Thyroid gland (tissue), 4 donors: Measurements from ENCODE around the gene PPP1R15B.

Experiments
- POLR2A ChIP-seq, 2 donors: fragments of 450-650 bp; IDR thresholded peaks; one replicate each; pipeline ENCODE4 v1.6.1; 2017; ENCODE audit warnings: antibody characterized with exemption in 2 of 2, mild to moderate bottlenecking in 2 of 2, moderate library complexity in 1 of 2
- TF ChIP-seq, protein P1 (sequence below), 6 experiments: fragments of 200-600 bp in 3 of 6; fragments of 450-650 bp in 3 of 6; sonication (generic) in 3 of 6; IDR thresholded peaks; one replicate each; pipeline ENCODE4 v1.5.1; 2016 to 2019; ENCODE audit warnings: antibody characterized with exemption in 6 of 6, mild to moderate bottlenecking in 2 of 6, inconsistent platforms in 1 of 6, moderate library complexity in 1 of 6

DNA sequence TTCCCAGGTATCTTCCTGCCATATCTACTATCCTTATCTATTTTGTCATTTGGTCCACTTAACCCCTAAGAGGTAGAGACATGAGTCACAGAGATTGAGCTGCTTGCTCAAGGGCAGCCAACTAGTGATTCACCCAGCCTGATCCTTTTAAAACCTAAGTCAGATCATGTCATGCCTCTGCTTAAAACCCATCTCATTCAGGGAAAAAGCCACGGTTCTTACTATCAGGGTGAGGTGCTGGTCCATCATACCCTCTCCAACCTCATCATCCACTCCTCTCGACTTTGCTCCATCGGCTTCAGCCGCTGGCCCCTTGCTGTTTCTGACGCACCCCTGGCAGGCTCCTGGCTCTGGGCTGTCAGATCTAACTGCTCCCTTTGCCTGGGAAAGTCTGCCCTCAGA is 14.4 kb upstream of the PPP1R15B start:
- TF ChIP-seq, protein P1, sequence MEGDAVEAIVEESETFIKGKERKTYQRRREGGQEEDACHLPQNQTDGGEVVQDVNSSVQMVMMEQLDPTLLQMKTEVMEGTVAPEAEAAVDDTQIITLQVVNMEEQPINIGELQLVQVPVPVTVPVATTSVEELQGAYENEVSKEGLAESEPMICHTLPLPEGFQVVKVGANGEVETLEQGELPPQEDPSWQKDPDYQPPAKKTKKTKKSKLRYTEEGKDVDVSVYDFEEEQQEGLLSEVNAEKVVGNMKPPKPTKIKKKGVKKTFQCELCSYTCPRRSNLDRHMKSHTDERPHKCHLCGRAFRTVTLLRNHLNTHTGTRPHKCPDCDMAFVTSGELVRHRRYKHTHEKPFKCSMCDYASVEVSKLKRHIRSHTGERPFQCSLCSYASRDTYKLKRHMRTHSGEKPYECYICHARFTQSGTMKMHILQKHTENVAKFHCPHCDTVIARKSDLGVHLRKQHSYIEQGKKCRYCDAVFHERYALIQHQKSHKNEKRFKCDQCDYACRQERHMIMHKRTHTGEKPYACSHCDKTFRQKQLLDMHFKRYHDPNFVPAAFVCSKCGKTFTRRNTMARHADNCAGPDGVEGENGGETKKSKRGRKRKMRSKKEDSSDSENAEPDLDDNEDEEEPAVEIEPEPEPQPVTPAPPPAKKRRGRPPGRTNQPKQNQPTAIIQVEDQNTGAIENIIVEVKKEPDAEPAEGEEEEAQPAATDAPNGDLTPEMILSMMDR (IDR thresholded peaks at IDR 0.05), result no peak
- no peak for TF ChIP-seq POLR2A (IDR thresholded peaks at IDR 0.05)
